Uterus (tissue), 2 donors: ENCODE data around the gene LCNL1.

Experiments
- POLR2A ChIP-seq, 2 donors: fragments of 450-650 bp; IDR thresholded peaks; one replicate each; pipeline ENCODE4 v1.6.1; 2016; ENCODE audit warnings: antibody characterized with exemption in 2 of 2, mild to moderate bottlenecking in 1 of 2, moderate library complexity in 1 of 2
- TF ChIP-seq, protein P1 (sequence below), 4 experiments: fragments of 200-600 bp in 2 of 4; fragments of 450-650 bp in 2 of 4; sonication (generic) in 2 of 4; IDR thresholded peaks; one replicate each; pipeline ENCODE4 v1.5.1; 2016 to 2019; ENCODE audit warnings: antibody characterized with exemption in 4 of 4, mild to moderate bottlenecking in 2 of 4, moderate library complexity in 1 of 4

GRCh38 chr9:136942112-136942880, 40.5 kb upstream of the LCNL1 start:
- TF ChIP-seq POLR2A (IDR thresholded peaks at IDR 0.05) = no peak
- TF ChIP-seq, protein P1, sequence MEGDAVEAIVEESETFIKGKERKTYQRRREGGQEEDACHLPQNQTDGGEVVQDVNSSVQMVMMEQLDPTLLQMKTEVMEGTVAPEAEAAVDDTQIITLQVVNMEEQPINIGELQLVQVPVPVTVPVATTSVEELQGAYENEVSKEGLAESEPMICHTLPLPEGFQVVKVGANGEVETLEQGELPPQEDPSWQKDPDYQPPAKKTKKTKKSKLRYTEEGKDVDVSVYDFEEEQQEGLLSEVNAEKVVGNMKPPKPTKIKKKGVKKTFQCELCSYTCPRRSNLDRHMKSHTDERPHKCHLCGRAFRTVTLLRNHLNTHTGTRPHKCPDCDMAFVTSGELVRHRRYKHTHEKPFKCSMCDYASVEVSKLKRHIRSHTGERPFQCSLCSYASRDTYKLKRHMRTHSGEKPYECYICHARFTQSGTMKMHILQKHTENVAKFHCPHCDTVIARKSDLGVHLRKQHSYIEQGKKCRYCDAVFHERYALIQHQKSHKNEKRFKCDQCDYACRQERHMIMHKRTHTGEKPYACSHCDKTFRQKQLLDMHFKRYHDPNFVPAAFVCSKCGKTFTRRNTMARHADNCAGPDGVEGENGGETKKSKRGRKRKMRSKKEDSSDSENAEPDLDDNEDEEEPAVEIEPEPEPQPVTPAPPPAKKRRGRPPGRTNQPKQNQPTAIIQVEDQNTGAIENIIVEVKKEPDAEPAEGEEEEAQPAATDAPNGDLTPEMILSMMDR (IDR thresholded peaks at IDR 0.05) = no peak
